RWPE1 (cell line): ENCODE measurements around the gene PDIA5.

Experiments
- CTCF ChIA-PET: fragments of 350-600 bp; sonication (Branson Sonifier 250); formaldehyde crosslinking; extraction: SDS; loops from one replicate; lab custom pipeline; 2021; lab: Yijun Ruan, JAX
- POLR2A ChIA-PET: fragments of 400-600 bp; formaldehyde crosslinking; extraction: SDS; loops from one replicate; lab custom pipeline; 2020; ENCODE audit warnings: antibody characterized with exemption; ENCODE audit not compliant: low non-redundant PET; lab: Yijun Ruan, JAX
- DNase-seq: peaks from one replicate; pipeline ENCODE4 v3.0.0; 2012; ENCODE audit warnings: low spot score
- H3K27ac ChIP-seq: fragments of 450-650 bp; 2 replicates; pipeline ENCODE4 v1.5.1; 2017
- CTCF ChIP-seq: fragments of 450-650 bp; conservative IDR thresholded peaks from 2 replicates; pipeline ENCODE4 v1.5.1; 2017; ENCODE audit warnings: low read depth, mild to moderate bottlenecking

PDIA5 gene

DNA sequence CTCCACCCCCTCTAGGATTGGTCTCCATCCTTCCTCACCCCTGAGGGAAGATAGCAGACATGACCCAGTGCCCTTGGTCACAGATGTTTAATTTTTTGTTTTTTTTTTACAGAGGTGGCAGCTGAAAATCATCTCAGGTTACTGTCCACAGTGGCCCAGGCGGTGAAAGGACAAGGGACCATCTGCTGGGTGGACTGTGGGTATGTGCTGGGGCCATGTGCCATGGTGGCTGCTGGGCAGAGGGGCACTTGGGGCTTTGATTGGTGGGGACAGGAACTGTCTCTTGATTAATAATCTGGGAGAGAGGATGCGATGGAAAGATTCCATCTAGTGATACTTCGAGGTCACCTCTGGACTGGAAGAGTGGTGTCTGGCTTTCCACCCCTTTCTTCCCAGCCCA is 25.4 kb downstream of the PDIA5 start:
- no peak for DNase-seq
- POLR2A ChIA-PET: no interaction called here
- H3K27ac ChIP-seq: no peak overlapping the region
- CTCF ChIA-PET: interaction anchor here (0.5 kb wide), 1 partner anchor 167 kb away, joined by 3 read pairs; no protein-coding TSS in a partner anchor
- no peak for TF ChIP-seq CTCF

DNA sequence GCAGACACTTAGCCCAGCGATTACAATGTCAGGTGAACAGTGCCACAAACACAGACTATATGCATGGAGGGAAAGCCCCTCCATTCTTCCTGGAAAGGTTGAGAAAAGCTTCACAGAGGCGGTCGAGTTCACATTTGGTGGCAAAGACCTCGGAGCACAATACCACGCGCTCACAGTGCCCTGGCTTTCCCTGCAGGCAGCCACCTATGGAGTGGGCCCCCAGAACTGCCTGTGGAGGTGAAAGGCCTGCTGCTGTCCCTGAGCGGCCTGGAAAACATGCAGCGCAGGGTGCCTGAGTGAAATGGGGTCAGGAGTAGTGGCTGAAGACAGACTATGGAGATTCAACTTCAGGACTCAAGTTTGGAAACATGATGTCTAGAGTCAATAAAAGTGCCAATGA is 26.9 kb downstream of the PDIA5 start:
- ChIA-PET CTCF (interaction anchor here (0.6 kb wide), 2 partner anchors 165 to 1453 kb away, joined by 5 read pairs; no protein-coding TSS in a partner anchor), POLR2A (no interaction called here)
- no peak overlapping the region for H3K27ac ChIP-seq
- DNase-seq: no peak
- TF ChIP-seq CTCF: no peak

DNA sequence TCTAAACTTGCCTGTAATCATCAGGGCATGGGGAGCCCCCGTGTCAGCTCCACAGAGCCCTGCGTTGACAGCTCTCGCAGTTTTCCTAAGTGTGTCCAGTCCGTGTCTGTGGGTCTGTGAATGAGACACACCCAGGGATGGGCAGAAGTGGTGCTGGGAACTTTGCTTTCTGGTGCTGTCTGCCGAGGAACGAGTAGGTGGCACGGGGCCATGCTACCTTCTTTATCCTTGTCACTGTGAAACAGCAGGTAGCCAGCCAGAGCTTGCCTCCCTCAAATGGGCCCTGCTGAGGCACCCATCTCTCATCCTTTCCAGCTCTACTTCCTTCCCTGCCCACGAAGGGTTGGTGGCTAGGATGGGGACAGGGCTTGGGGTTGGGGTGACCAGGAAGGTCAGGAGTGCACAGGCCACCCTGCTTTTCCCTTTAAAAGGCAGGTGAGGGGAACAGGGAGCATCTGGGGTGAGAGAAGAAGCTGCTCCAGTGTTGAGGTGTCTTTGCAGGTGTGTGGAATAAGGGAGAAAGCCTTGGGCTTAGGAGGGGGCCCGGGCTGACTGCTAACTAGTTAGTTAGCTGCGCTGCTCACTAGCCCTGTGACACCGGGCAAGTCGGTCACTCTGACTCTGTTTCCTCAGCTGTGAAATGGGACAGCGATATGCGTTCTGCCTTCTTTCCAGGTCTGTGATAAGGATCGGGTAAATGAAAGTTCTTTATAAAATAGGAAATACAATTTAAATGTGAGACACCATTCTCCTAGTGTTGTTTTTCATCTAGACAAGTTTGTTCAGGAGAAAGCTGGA is 27.9 kb downstream of the PDIA5 start:
- TF ChIP-seq CTCF: no peak
- CTCF ChIA-PET: interaction anchor here (0.6 kb wide), 1 partner anchor 164 kb away, joined by 5 read pairs; no protein-coding TSS in a partner anchor
- H3K27ac ChIP-seq: no peak overlapping the region
- POLR2A ChIA-PET: interaction anchor here (0.5 kb wide), 1 partner anchor 28 kb away, joined by 5 read pairs; the partner anchor contains the start of gene PDIA5
- no peak for DNase-seq

- H3K27ac ChIP-seq: peak overlapping the region; percentile 34
- POLR2A ChIA-PET: interaction anchor here (0.7 kb wide), 1 partner anchor 10 kb away, joined by 5 read pairs; no protein-coding TSS in a partner anchor
- no peak for DNase-seq
- TF ChIP-seq CTCF: no peak
- CTCF ChIA-PET: no interaction called here
Measured at GRCh38 chr3:123096126-123096525, 29.3 kb downstream of the PDIA5 start.

- CTCF ChIA-PET: no interaction called here
- TF ChIP-seq CTCF: no peak
- POLR2A ChIA-PET: no interaction called here
- H3K27ac ChIP-seq: peak overlapping the region; percentile 34
- no peak for DNase-seq
Measured at GRCh38 chr3:123096731-123097130, 29.9 kb downstream of the PDIA5 start.

- TF ChIP-seq CTCF: no peak
- DNase-seq: no peak
- ChIA-PET CTCF (no interaction called here), POLR2A (no interaction called here)
- peak overlapping the region; percentile 47 for H3K27ac ChIP-seq
Measured at GRCh38 chr3:123098426-123099330, 31.9 kb downstream of the PDIA5 start.
